B cell (primary cell): ENCODE measurements around the gene ADAMTS8. TPM values are rescaled to one million over a fixed set of nuclear protein-coding genes. Genes with fewer than 3 reads are reported as not detected.

Source experiments
- ATAC-seq: fragments of 200-7000 bp; cut with Tn5 transposase; one replicate; pipeline ENCODE4 v1.10.0; 2021; ENCODE audit warnings: low read depth, mild to moderate bottlenecking, moderate number of reproducible peaks, moderate library complexity
- CTCF ChIA-PET: fragments of 350-600 bp; sonication (Branson Sonifier 250); formaldehyde crosslinking; loops from one replicate; lab custom pipeline; 2021; ENCODE audit warnings: antibody characterized with exemption, inconsistent platforms; lab: Charles Lee
- POLR2A ChIA-PET: fragments of 350-600 bp; sonication (Branson Sonifier 250); formaldehyde crosslinking; loops from one replicate; lab custom pipeline; 2021; ENCODE audit warnings: antibody characterized with exemption; lab: Charles Lee
- DNase-seq: peaks from one replicate; pipeline ENCODE4 v3.0.0; 2013
- H2AFZ ChIP-seq: 2 replicates; pipeline ENCODE4 v1.6.1; 2012; ENCODE audit warnings: mild to moderate bottlenecking, low read depth, low read length; ENCODE audit not compliant: insufficient read depth, poor library complexity, severe bottlenecking
- H3K27ac ChIP-seq, 2 donors: 1 replicate in 1 of 2; 2 replicates in 1 of 2; pipeline ENCODE4 v1.5.1; 2012 to 2013; ENCODE audit warnings: low read length in 2 of 2, mild to moderate bottlenecking in 2 of 2, moderate library complexity in 1 of 2
- H3K27me3 ChIP-seq, 4 experiments: fragments of 200-600 bp in 1 of 4; sonication (generic) in 1 of 4; replicated peaks in 1 of 4; 1 replicate in 2 of 4; 2 replicates in 2 of 4; pipeline versions ENCODE4 v1.6.1 to v1.7.0; 2013 to 2016; ENCODE audit warnings: low read length in 3 of 4, mild to moderate bottlenecking in 2 of 4, mixed read lengths in 1 of 4, moderate library complexity in 1 of 4; ENCODE audit not compliant: insufficient read depth in 4 of 4, control insufficient read depth in 3 of 4; ENCODE audit errors: control extremely low read depth in 1 of 4
- H3K36me3 ChIP-seq, 2 experiments: replicated peaks in 1 of 2; 1 replicate in 1 of 2; 2 replicates in 1 of 2; pipeline versions ENCODE4 v1.6.1 to v1.7.1; 2013; ENCODE audit warnings: low read length in 1 of 2; ENCODE audit not compliant: insufficient read depth in 2 of 2, control insufficient read depth in 1 of 2; ENCODE audit errors: control extremely low read depth in 1 of 2, extremely low read depth in 1 of 2
- H3K4me1 ChIP-seq, 2 donors: fragments of 200-600 bp in 1 of 2; sonication (generic) in 1 of 2; 1 replicate in 1 of 2; 2 replicates in 1 of 2; pipeline versions ENCODE4 v1.5.1 to v1.6.1; 2013 to 2017; ENCODE audit warnings: low read length in 2 of 2; ENCODE audit not compliant: control insufficient read depth in 2 of 2, insufficient read depth in 2 of 2
- H3K4me2 ChIP-seq: replicated peaks from 2 replicates; pipeline ENCODE3; 2012; ENCODE audit warnings: mild to moderate bottlenecking, low read depth, low read length; ENCODE audit not compliant: poor library complexity, severe bottlenecking
- H3K4me3 ChIP-seq, 5 experiments: fragments of 200-600 bp in 1 of 5; sonication (generic) in 1 of 5; 1 replicate in 3 of 5; 2 replicates in 2 of 5; pipeline versions ENCODE4 v1.5.1 to v1.7.0; 2011 to 2016; ENCODE audit warnings: low read length in 4 of 5, mild to moderate bottlenecking in 4 of 5, low read depth in 2 of 5, control low read depth in 1 of 5, moderate library complexity in 1 of 5; ENCODE audit not compliant: insufficient read depth in 1 of 5; ENCODE audit errors: control extremely low read depth in 1 of 5, extremely low read depth in 1 of 5
- H3K79me2 ChIP-seq: fragments of 200-600 bp; sonication (generic); one replicate; pipeline ENCODE4 v1.6.0; 2016; ENCODE audit warnings: low read length; ENCODE audit not compliant: control insufficient read depth, insufficient read depth
- H3K9ac ChIP-seq: fragments of 200-600 bp; sonication (generic); 2 replicates; pipeline ENCODE4 v1.6.1; 2017; ENCODE audit warnings: mild to moderate bottlenecking, low read length, moderate library complexity
- H3K9me3 ChIP-seq, 3 donors: one replicate each; pipeline versions ENCODE4 v1.6.1 to v1.7.1; 2013; ENCODE audit warnings: low read length in 2 of 3; ENCODE audit not compliant: control insufficient read depth in 2 of 3, insufficient read depth in 1 of 3; ENCODE audit errors: control extremely low read depth in 1 of 3
- H4K20me1 ChIP-seq: 2 replicates; pipeline ENCODE4 v1.6.0; 2012; ENCODE audit warnings: mild to moderate bottlenecking, low read length; ENCODE audit not compliant: insufficient read depth, control insufficient read depth, poor library complexity, severe bottlenecking
- H3K27ac Mint-ChIP-seq: one replicate; pipeline ENCODE4 v1.8.0; 2021; ENCODE audit warnings: mixed read lengths
- H3K27me3 Mint-ChIP-seq: one replicate; pipeline ENCODE4 v1.8.0; 2021; ENCODE audit warnings: mixed read lengths
- H3K4me1 Mint-ChIP-seq: one replicate; pipeline ENCODE4 v1.8.0; 2021; ENCODE audit warnings: mixed read lengths
- H3K4me3 Mint-ChIP-seq: one replicate; pipeline ENCODE4 v1.8.0; 2021; ENCODE audit warnings: mixed read lengths
- H3K9me3 Mint-ChIP-seq: one replicate; pipeline ENCODE4 v1.8.0; 2022; ENCODE audit warnings: mixed read lengths; ENCODE audit not compliant: insufficient read depth
- CTCF ChIP-seq: fragments of 200-600 bp; IDR thresholded peaks from one replicate; pipeline ENCODE4 v1.8.0; 2022; ENCODE audit warnings: antibody characterized with exemption, mild to moderate bottlenecking
- EZH2 ChIP-seq: IDR thresholded peaks from 2 replicates; pipeline ENCODE4 v1.6.1; 2012; ENCODE audit warnings: borderline replicate concordance, low read depth, mild to moderate bottlenecking, moderate library complexity, low read length; ENCODE audit not compliant: insufficient read depth, poor library complexity, severe bottlenecking
- WGBS: methylation state at CpG from one replicate; pipeline ENCODE4 v1.1.5; 2013; ENCODE audit warnings: missing lambda C conversion rate; ENCODE audit not compliant: insufficient coverage; 5-methylcytosine and 5-hydroxymethylcytosine counted together
- intact Hi-C: fragments of 100-400 bp; cut with micrococcal nuclease; formaldehyde crosslinking; loops from one replicate; pipeline ENCODE4 v1.10.0; 2022
- polyA plus RNA-seq: library from polyadenylated mRNA; depleted of rRNA; stranded (reverse); fragments of >200 nt; gene quantifications from 2 replicates; pipeline ENCODE4 v1.2.3, GENCODE V29; 2012
- total RNA-seq, 2 donors: library from RNA; stranded (reverse); fragments of 120-200 nt in 1 of 2; gene quantifications; 1 replicate in 1 of 2; 2 replicates in 1 of 2; pipeline versions ENCODE4 v1.2.3 to v1.2.4, GENCODE V29; 2013 to 2022

ADAMTS8 gene
- total and polyA plus RNA-seq, 2 donors (not counting 1 experiment from before 2014, with no cell fraction given): not detected

DNA sequence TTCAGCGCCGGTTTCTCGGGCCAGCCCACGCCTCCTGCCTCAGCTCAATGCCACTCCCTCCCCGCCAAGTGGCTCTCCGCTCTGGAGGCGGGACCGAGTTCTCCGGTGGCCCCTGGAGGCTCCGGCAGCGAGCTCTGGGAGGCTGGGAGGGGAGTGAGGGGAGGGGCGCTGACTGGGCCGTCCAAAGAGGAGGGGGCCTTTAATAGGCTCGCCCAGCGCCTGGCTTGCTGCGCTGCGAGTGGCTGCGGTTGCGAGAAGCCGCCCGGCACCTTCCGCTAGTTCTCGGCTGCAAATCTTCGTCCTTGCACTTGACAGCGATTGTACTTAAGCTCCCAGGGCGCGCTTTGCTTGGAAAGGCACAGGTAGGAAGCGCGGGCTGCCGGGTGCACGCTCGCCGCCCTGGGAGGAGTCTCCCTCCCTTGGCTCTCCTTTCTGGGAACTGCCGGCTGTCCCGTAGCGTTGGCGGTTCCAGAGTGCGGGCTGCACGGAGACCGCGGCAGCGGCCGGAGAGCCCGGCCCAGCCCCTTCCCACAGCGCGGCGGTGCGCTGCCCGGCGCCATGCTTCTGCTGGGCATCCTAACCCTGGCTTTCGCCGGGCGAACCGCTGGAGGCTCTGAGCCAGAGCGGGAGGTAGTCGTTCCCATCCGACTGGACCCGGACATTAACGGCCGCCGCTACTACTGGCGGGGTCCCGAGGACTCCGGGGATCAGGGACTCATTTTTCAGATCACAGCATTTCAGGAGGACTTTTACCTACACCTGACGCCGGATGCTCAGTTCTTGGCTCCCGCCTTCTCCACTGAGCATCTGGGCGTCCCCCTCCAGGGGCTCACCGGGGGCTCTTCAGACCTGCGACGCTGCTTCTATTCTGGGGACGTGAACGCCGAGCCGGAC, 20.3 kb upstream of the ADAMTS8 start, which contains the start of gene ADAMTS15:
Gene ADAMTS15 (plus strand): TSS at position 230 of the 894 bp plus-strand sequence. CDS start 329 bp downstream, at position 559.
- TF ChIP-seq CTCF: no peak
- TF ChIP-seq EZH2: no peak
- H3K9me3 Mint-ChIP-seq: no peaks in the 10 kb centered on the region
- intact Hi-C loops: no loop called here
- Histone ChIP-seq H3K79me2 (no peaks in the 10 kb centered on the region), H3K36me3 (no peaks in the 10 kb centered on the region), H3K27me3 (peaks cover 0 to 44% (median 2%) of the 10 kb centered on the region in 4 experiments), H3K9me3 (no peaks in the 10 kb centered on the region), H3K4me2 (peak within 1 kb of the TSS; percentile 61), H3K4me3 (peak within 1 kb of the TSS in 1 of 5 experiments; percentile 18), H3K9ac (no peak within 1 kb of the TSS), H3K27ac (no peak within 1 kb of the TSS), H2AFZ (peak within 1 kb of the TSS; percentile 38), H3K4me1 (peaks cover 11 to 15% of the 10 kb centered on the region in 2 donors), H4K20me1 (no peaks in the 10 kb centered on the region)
- ATAC-seq: no peak
- ChIA-PET CTCF (no interaction called here), POLR2A (no interaction called here)
- H3K27me3 Mint-ChIP-seq: peaks cover 49% of the 10 kb centered on the region
- peaks cover 12% of the 10 kb centered on the region for H3K4me1 Mint-ChIP-seq
- WGBS: 2% methylated on average over 75 of the region's 75 CpGs
- H3K27ac Mint-ChIP-seq: no peak within 1 kb of the TSS
- no peak for DNase-seq
- H3K4me3 Mint-ChIP-seq: peak within 1 kb of the TSS; percentile 80

GRCh38 chr11:130448039-130448415, 19.6 kb upstream of the ADAMTS8 start:
- Mint-ChIP-seq H3K27me3 (peaks cover 50% of the 10 kb centered on the region), H3K4me1 (peaks cover 12% of the 10 kb centered on the region), H3K9me3 (no peaks in the 10 kb centered on the region), H3K27ac (no peak overlapping the region), H3K4me3 (peak overlapping the region; percentile 80)
- H3K79me2 ChIP-seq: no peaks in the 10 kb centered on the region
- TF ChIP-seq EZH2 (no peak), CTCF (no peak)
- H3K4me3 ChIP-seq: no peak overlapping the region
- no peak overlapping the region for H3K27ac ChIP-seq
- no peaks in the 10 kb centered on the region for H3K9me3 ChIP-seq
- peaks cover 11 to 15% of the 10 kb centered on the region in 2 donors for H3K4me1 ChIP-seq
- no peaks in the 10 kb centered on the region for H4K20me1 ChIP-seq
- ChIA-PET POLR2A (no interaction called here), CTCF (no interaction called here)
- intact Hi-C loops: no loop called here
- H2AFZ ChIP-seq: peak overlapping the region; percentile 38
- no peaks in the 10 kb centered on the region for H3K36me3 ChIP-seq
- H3K9ac ChIP-seq: no peak overlapping the region
- peak overlapping the region; percentile 61 for H3K4me2 ChIP-seq
- WGBS: 0% methylated on average over 8 of the region's 11 CpGs
- DNase-seq (no peak), ATAC-seq (no peak)
- H3K27me3 ChIP-seq: peaks cover 0 to 44% (median 2%) of the 10 kb centered on the region in 4 experiments
